ENCODE results near the gene EFNA2.

EFNA2 gene

GRCh38 chr19:1269478-1270212 lies 16.0 kb upstream of the EFNA2 start:
- peak; percentile 86 for DNase-seq (ENCODE audit: low spot score)
- Mint-ChIP-seq H3K4me3 (peak overlapping the region; percentile 83), H3K4me1 (ENCODE audit: low read depth) (peaks cover 39% of the 10 kb centered on the region), H3K27me3 (ENCODE audit: low read depth) (peaks cover 3% of the 10 kb centered on the region), H3K36me3 (ENCODE audit: low read depth) (peaks cover 44% of the 10 kb centered on the region), H3K27ac (peak overlapping the region; percentile 87), H3K9me3 (no peaks in the 10 kb centered on the region)

- Mint-ChIP-seq H3K4me3 (peak overlapping the region; percentile 83), H3K4me1 (ENCODE audit: low read depth) (peaks cover 36% of the 10 kb centered on the region), H3K36me3 (ENCODE audit: low read depth) (peaks cover 44% of the 10 kb centered on the region), H3K27me3 (ENCODE audit: low read depth) (peaks cover 3% of the 10 kb centered on the region), H3K27ac (peak overlapping the region; percentile 87), H3K9me3 (no peaks in the 10 kb centered on the region)
- no peak for DNase-seq (ENCODE audit: low spot score)
These were observed 15.3 kb upstream of the EFNA2 start for GRCh38 chr19:1270213-1270853.

- Mint-ChIP-seq H3K4me3 (peak overlapping the region; percentile 83), H3K27ac (peak overlapping the region; percentile 87), H3K36me3 (ENCODE audit: low read depth) (peaks cover 44% of the 10 kb centered on the region), H3K4me1 (ENCODE audit: low read depth) (peaks cover 32% of the 10 kb centered on the region), H3K27me3 (ENCODE audit: low read depth) (peaks cover 3% of the 10 kb centered on the region), H3K9me3 (no peaks in the 10 kb centered on the region)
- DNase-seq (ENCODE audit: low spot score) = no peak
These were observed 14.7 kb upstream of the EFNA2 start for GRCh38 chr19:1270854-1271527.

- Mint-ChIP-seq H3K9me3 (no peaks in the 10 kb centered on the region), H3K27ac (peak overlapping the region; percentile 87), H3K36me3 (ENCODE audit: low read depth) (peaks cover 48% of the 10 kb centered on the region), H3K4me1 (ENCODE audit: low read depth) (peaks cover 35% of the 10 kb centered on the region), H3K4me3 (peak overlapping the region; percentile 83), H3K27me3 (ENCODE audit: low read depth) (peaks cover 3% of the 10 kb centered on the region)
- no peak for DNase-seq (ENCODE audit: low spot score)
These were observed 13.9 kb upstream of the EFNA2 start for GRCh38 chr19:1271528-1272422.

GRCh38 chr19:1272423-1273262 lies 13.0 kb upstream of the EFNA2 start:
- DNase-seq (ENCODE audit: low spot score) = no peak
- H3K27ac Mint-ChIP-seq = peak overlapping the region; percentile 47
- H3K4me3 Mint-ChIP-seq = peak overlapping the region; percentile 50
- peaks cover 50% of the 10 kb centered on the region for H3K36me3 Mint-ChIP-seq (ENCODE audit: low read depth)
- no peaks in the 10 kb centered on the region for H3K27me3 Mint-ChIP-seq (ENCODE audit: low read depth)
- peaks cover 33% of the 10 kb centered on the region for H3K4me1 Mint-ChIP-seq (ENCODE audit: low read depth)
- H3K9me3 Mint-ChIP-seq = no peaks in the 10 kb centered on the region

GRCh38 chr19:1273263-1274041 lies 12.2 kb upstream of the EFNA2 start:
- H3K4me1 Mint-ChIP-seq (ENCODE audit: low read depth) = peaks cover 32% of the 10 kb centered on the region
- H3K4me3 Mint-ChIP-seq = peak overlapping the region; percentile 50
- no peak for DNase-seq (ENCODE audit: low spot score)
- no peaks in the 10 kb centered on the region for H3K27me3 Mint-ChIP-seq (ENCODE audit: low read depth)
- peaks cover 56% of the 10 kb centered on the region for H3K36me3 Mint-ChIP-seq (ENCODE audit: low read depth)
- H3K9me3 Mint-ChIP-seq = no peaks in the 10 kb centered on the region
- peak overlapping the region; percentile 65 for H3K27ac Mint-ChIP-seq

- H3K36me3 Mint-ChIP-seq (ENCODE audit: low read depth) = peaks cover 56% of the 10 kb centered on the region
- H3K4me3 Mint-ChIP-seq = peak overlapping the region; percentile 72
- peaks cover 26% of the 10 kb centered on the region for H3K4me1 Mint-ChIP-seq (ENCODE audit: low read depth)
- H3K9me3 Mint-ChIP-seq = no peaks in the 10 kb centered on the region
- DNase-seq (ENCODE audit: low spot score) = no peak
- H3K27ac Mint-ChIP-seq = peak overlapping the region; percentile 74
- H3K27me3 Mint-ChIP-seq (ENCODE audit: low read depth) = no peaks in the 10 kb centered on the region
These were observed 11.4 kb upstream of the EFNA2 start for GRCh38 chr19:1274081-1274851.

- Mint-ChIP-seq H3K9me3 (no peaks in the 10 kb centered on the region), H3K36me3 (ENCODE audit: low read depth) (peaks cover 61% of the 10 kb centered on the region), H3K27me3 (ENCODE audit: low read depth) (no peaks in the 10 kb centered on the region), H3K4me1 (ENCODE audit: low read depth) (peaks cover 28% of the 10 kb centered on the region), H3K27ac (peak overlapping the region; percentile 74), H3K4me3 (peak overlapping the region; percentile 72)
- no peak for DNase-seq (ENCODE audit: low spot score)
These were observed 10.8 kb upstream of the EFNA2 start for GRCh38 chr19:1274852-1275259.

GRCh38 chr19:1275260-1275975 lies 10.3 kb upstream of the EFNA2 start, which contains the start of gene FAM174C:
TSS of gene FAM174C (plus strand) at chr19:1275530. CDS start at chr19:1275550, 20 bp downstream.
- peaks cover 59% of the 10 kb centered on the region for H3K36me3 Mint-ChIP-seq (ENCODE audit: low read depth)
- peak within 1 kb of the TSS; percentile 97 for H3K27ac Mint-ChIP-seq
- DNase-seq (ENCODE audit: low spot score) = peak; percentile 96
- H3K27me3 Mint-ChIP-seq (ENCODE audit: low read depth) = no peaks in the 10 kb centered on the region
- peak within 1 kb of the TSS; percentile 88 for H3K4me3 Mint-ChIP-seq
- no peaks in the 10 kb centered on the region for H3K9me3 Mint-ChIP-seq
- peaks cover 27% of the 10 kb centered on the region for H3K4me1 Mint-ChIP-seq (ENCODE audit: low read depth)

GRCh38 chr19:1275976-1276627 lies 9.6 kb upstream of the EFNA2 start:
- H3K36me3 Mint-ChIP-seq (ENCODE audit: low read depth) = peaks cover 53% of the 10 kb centered on the region
- H3K27ac Mint-ChIP-seq = peak overlapping the region; percentile 97
- peak overlapping the region; percentile 88 for H3K4me3 Mint-ChIP-seq
- no peaks in the 10 kb centered on the region for H3K9me3 Mint-ChIP-seq
- peaks cover 22% of the 10 kb centered on the region for H3K4me1 Mint-ChIP-seq (ENCODE audit: low read depth)
- H3K27me3 Mint-ChIP-seq (ENCODE audit: low read depth) = no peaks in the 10 kb centered on the region
- DNase-seq (ENCODE audit: low spot score) = no peak

- no peak for DNase-seq (ENCODE audit: low spot score)
These were observed 9.0 kb upstream of the EFNA2 start for GRCh38 chr19:1276628-1277022.

More at GRCh38 chr19:1276628-1277022, 9.0 kb upstream of the EFNA2 start:
- Mint-ChIP-seq H3K27me3 (ENCODE audit: low read depth) (peaks cover under 1% of the 10 kb centered on the region), H3K9me3 (no peaks in the 10 kb centered on the region), H3K4me3 (peak overlapping the region; percentile 88), H3K4me1 (ENCODE audit: low read depth) (peaks cover 17% of the 10 kb centered on the region), H3K27ac (peak overlapping the region; percentile 93), H3K36me3 (ENCODE audit: low read depth) (peaks cover 48% of the 10 kb centered on the region)
